Suppressor macrophage treated with lipopolysaccharide for 1 hour (primary cell): ENCODE data around the gene TAF11L14.
A peak's percentile ranks its signal among the peaks of the same experiment; 100 is the strongest.
"Not testable (repeated sequence)": the region's sequence is repeated elsewhere in the genome, so short reads cannot be mapped to it uniquely, and the experiment has no call there.

Source experiments
- DNase-seq, 3 donors: peaks; one replicate each; pipeline ENCODE4 v3.0.0-alpha.2; 2020 to 2022

The TAF11L14 gene

DNA sequence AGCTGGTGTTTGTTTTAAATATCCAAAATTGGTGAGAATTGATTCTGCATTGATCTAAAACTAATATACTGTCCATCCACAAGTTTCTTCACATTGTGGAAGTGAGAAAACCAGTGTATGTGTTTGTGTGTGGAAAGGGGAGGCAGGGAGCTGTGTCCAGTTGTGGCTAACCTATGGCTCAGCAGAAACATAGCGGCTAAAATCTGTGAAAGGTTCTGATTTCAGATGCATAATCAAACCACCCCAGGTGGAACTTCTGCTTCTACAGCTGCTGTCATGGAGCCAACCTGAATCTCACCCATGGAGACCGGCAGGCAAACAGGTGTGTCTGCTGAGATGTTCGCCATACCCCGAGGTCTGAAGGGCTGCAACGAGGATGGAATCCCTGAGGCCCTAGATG lies at the start of gene TAF11L14:
TSS of gene TAF11L14 (plus strand) at position 301 of the 400 bp plus-strand sequence.
- no peak for DNase-seq

DNA sequence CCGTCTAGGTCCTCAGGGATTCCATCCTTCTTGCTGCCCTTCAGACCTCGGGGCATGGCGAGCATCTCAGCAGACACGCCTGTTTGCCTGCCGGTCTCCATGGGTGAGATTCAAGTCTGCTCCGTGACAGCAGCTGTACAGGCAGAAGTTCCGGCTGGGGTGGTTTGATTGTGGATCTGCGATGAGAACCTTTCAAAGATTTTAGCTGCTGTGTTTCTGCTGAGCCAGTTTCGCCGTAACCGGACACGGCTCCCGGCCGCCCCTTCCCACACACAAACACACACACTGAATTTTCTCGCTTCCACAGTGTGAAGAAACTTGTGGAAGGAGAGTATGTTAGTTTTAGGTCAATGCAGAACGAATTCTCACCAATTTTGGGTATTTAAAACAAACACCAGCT lies 48.6 kb upstream of the TAF11L14 start, which contains the start of gene TAF11L7:
TSS of gene TAF11L7 (minus strand) at position 101 of the 400 bp plus-strand sequence.
- not testable (repeated sequence) for DNase-seq

DNA sequence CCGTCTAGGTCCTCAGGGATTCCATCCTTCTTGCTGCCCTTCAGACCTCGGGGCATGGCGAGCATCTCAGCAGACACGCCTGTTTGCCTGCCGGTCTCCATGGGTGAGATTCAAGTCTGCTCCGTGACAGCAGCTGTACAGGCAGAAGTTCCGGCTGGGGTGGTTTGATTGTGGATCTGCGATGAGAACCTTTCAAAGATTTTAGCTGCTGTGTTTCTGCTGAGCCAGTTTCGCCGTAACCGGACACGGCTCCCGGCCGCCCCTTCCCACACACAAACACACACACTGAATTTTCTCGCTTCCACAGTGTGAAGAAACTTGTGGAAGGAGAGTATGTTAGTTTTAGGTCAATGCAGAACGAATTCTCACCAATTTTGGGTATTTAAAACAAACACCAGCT lies 43.4 kb upstream of the TAF11L14 start, which contains the start of gene TAF11L8:
TSS of gene TAF11L8 (minus strand) at position 101 of the 400 bp plus-strand sequence.
- DNase-seq: not testable (repeated sequence)

DNA sequence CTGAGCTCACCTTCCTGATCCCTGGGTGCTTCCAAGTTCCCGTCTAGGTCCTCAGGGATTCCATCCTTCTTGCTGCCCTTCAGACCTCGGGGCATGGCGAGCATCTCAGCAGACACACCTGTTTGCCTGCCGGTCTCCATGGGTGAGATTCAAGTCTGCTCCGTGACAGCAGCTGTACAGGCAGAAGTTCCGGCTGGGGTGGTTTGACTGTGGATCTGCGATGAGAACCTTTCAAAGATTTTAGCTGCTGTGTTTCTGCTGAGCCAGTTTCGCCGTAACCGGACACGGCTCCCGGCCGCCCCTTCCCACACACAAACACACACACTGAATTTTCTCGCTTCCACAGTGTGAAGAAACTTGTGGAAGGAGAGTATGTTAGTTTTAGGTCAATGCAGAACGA lies 40.0 kb upstream of the TAF11L14 start, which contains the start of gene TAF11L9:
TSS of gene TAF11L9 (minus strand) at position 140 of the 400 bp plus-strand sequence.
- DNase-seq: not testable (repeated sequence)

DNA sequence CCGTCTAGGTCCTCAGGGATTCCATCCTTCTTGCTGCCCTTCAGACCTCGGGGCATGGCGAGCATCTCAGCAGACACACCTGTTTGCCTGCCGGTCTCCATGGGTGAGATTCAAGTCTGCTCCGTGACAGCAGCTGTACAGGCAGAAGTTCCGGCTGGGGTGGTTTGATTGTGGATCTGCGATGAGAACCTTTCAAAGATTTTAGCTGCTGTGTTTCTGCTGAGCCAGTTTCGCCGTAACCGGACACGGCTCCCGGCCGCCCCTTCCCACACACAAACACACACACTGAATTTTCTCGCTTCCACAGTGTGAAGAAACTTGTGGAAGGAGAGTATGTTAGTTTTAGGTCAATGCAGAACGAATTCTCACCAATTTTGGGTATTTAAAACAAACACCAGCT lies 36.5 kb upstream of the TAF11L14 start, which contains the start of gene TAF11L10:
TSS of gene TAF11L10 (minus strand) at position 101 of the 400 bp plus-strand sequence.
- not testable (repeated sequence) for DNase-seq

DNA sequence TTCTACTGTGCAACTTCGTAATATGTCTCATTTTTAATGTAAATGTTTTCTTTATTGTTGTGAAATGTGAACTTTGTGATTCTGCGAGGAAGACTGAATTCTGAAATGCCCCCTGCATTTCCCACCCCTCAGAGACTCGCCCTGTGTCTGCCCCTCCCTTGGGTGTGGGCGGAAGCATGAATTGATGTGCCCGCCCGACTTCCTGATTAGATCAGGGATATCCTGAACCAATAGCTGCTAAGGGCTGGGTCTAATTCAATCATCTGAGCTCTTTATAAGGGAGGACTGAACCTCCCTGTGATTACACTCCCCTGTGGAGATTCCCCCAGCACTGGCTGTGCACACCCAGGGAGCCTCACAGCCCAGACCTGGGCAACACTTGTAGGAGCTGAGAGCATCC lies 30.4 kb upstream of the TAF11L14 start, which contains the start of gene TAF11L11:
TSS of gene TAF11L11 (plus strand) at position 304 of the 400 bp plus-strand sequence.
- DNase-seq: not testable (repeated sequence)

DNA sequence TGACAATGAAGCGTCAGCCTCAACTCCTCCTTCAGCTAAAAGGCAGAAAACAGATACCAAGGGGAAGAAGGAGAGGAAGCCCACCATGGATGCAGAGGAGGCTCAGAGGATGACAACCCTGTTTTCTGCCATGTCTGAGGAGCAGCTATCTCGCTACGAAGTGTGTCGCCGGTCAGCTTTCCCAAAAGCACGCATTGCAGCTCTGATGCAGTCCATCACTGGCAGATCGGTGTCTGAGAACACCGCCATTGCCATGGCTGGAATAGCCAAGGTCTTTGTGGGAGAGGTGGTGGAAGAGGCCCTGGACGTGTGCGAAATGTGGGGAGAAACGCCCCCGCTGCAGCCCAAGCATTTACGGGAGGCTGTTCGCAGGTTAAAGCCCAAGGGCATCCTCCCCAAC lies 29.3 kb upstream of the TAF11L14 start:
- DNase-seq: no peak

DNA sequence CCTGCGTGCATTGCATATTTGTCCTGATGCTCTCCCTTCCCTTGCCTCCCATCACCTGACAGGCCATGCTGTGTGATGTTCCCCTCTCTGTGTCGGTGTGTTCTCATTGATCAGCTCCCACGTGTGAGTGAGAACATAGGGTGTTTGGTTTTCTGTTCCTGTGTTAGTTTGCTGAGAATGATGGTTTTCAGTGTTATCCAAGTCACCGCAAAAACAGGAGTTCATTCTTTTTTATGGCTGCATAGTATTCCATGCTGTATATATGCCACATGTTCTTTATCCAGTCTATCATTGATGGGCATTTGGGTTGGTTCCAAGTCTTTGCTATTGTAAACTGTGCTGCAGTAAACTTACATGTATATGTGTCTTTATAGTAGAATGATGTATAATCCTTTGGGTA lies 26.8 kb upstream of the TAF11L14 start:
- DNase-seq: not testable (repeated sequence)

DNA sequence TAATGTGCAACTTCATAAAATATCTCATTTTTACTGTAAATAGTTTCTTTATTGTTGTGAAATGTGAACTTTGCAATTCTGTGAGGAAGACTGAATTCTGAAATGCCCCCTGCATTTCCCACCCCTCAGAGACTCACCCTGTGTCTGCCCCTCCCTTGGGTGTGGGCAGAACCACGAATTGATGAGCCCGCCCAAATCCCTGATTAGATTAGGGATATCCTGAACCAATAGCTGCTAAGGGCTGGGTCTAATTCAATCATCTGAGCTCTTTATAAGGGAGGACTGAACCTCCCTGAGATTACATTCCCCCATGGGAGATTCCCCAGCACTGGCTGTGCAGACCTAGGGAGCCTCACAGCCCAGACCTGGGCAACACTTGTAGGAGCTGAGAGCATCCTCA lies 24.2 kb upstream of the TAF11L14 start, which contains the start of gene TAF11L12:
TSS of gene TAF11L12 (plus strand) at position 301 of the 400 bp plus-strand sequence.
- not testable (repeated sequence) for DNase-seq

DNA sequence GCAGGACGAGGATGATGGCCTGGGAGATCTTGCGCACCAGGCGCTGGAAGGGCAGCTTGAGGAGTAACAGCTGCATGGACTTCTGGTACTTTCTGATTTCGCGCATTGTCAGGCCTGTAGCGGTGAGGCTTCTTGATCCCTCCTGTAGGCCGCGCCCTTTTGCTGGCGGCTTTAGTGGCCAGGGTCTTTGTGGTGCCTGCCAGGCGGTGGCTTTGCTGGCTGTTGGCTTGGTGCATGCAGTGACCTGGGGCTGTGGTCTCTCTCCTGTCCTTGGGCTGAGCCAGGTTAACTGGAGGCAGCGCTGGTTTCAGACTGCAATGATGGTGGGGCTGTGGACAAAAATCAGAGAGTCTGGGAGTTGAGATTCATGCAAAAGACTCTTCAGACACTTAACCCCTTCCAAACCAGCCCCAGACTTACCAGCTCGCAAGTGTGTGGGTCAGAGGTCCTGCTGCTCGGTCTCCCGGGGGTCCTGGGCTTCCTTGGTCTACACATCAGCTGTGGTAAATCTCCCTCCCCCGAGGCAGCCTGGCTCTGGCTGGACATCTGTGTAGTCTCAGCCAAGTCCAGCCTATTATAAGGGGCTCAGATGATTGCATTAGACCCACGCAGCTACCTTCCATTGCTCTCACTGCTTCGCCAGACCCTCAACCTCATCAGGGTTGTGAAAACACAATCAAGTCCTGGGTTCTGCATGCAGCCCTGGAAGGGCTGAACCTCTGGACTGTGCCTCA lies 19.2 kb upstream of the TAF11L14 start:
- DNase-seq: no peak

DNA sequence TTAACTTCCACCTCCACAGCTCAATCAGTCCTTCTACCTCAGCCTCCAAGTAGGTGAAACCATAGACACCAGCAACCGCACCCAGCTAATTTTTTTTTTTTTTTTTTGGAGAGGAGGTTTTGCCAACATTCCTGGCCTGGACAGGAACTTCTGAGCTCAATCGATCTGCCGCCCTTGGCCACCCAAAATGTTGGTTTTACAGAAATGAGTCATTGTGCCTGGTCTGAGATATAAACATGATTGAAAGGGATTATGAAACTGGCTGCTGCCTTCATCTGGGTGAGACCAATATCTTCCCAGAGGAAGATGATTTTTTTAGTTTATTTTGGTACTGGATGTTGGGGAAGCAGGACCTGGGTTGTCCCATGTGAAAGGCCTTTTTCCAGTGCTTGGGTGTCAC lies 14.9 kb upstream of the TAF11L14 start:
- DNase-seq: no peak

DNA sequence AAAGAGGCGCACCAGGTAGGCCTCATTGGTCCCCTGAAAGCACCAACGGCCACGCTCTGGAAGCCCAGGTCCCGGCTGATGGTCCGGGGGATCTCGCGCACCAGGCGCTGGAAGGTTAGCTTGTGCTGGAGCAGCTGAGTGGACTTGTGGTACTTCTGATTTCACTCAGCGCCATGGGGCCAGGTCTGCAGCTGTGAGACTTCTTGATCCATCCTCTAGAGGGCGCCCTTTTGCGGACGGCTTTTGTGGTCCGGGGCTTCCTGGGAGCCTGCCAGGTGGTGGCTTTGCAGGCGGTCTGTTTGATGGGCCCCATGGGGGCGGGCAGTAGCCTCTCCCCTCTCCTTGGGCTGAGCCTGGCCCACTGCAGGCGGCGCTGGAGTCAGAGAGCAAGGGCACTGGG lies 13.6 kb upstream of the TAF11L14 start:
- no peak for DNase-seq

DNA sequence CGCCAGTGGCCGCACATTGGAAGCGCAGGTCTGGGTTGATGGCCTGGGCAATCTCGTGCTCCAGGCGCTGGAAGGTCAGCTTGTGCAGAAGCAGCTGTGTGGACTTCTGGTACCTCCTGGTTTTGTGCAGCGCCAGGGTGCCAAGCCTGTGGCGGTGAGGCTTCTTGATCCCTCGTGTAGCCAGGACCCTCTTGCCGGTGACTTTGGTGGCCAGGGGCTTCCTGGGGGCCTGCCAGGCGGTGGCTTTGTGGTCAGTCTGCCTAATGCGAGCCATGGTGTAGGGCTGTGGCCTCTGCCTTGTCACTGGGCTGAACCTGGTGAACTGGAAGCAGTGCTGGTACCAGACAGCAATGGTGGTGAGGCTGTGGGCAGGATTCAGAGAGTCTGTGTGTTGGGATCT lies 8.6 kb upstream of the TAF11L14 start:
- DNase-seq: no peak

DNA sequence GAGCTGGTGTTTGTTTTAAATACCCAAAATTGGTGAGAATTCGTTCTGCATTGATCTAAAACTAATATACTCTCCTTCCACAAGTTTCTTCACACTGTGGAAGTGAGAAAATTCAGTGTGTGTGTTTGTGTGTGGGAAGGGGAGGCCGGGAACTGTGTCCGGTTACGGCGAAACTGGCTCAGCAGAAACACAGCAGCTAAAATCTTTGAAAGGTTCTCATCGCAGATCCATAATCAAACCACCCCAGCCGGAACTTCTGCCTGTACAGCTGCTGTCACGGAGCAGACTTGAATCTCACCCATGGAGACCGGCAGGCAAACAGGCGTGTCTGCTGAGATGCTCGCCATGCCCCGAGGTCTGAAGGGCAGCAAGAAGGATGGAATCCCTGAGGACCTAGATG lies 2.5 kb upstream of the TAF11L14 start, which contains the start of gene TAF11L13:
TSS of gene TAF11L13 (plus strand) at position 301 of the 400 bp plus-strand sequence.
- not testable (repeated sequence) for DNase-seq

DNA sequence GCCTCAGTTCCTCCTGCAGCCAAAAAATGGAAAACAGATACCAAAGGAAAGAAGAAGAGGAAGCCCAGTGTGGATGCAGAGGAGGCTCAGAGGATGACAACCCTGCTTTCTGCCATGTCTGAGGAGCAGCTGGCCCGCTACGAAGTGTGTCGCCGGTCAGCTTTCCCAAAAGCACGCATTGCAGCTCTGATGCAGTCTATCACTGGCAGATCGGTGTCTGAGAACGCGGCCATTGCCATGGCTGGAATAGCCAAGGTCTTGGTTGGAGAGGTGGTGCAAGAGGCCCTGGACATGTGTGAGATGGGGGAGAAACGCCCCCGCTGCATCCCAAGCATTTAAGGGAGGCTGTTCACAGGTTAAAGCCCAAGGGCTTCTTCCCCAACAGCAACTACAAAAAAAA lies 15.0 kb downstream of the TAF11L14 start:
- DNase-seq: not testable (repeated sequence)

DNA sequence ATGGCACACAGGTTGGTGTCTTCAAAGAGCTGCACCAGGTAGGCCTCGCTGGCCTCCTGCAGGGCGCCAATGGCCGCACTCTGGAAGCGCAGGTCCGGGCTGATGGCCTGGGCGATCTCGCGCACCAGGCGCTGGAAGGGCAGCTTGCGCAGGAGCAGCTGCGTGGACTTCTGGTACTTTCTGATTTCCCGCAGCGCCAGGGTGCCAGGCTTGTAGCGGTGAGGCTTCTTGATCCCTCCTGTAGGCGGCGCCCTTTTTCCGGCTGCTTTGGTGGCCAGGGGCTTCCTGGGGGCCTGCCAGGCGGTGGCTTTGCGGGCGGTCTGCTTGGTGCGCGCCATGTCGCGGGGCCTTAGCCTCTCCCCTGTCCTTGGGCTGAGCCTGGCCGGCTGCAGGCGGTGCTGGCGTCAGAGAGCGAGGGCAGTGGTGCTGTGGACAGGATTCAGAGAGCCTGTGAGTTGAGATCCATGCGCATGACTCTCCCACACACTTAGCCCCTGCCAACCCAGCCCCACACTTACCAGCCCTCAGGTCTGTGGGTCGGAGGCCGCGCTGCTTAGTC lies 21.0 kb downstream of the TAF11L14 start:
- DNase-seq: not testable (repeated sequence)

DNA sequence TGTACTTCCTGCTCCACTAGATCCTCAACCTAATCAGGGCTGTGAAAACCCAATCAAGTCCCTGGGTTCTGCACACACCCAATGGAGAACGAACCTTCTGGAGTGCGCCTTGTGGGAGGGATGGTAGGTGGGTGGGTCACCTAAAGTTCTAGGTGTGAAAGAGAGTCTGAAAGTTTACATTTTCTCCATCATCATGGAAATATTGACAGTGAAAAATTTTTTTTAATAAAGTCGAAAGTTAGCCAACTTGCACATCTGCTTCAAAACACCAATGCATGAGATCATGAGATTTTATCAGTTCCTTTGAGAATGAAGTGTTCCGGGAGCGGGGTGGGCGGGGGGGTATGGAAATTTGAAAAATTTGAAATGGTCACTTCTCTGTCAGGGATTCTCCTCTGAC lies 21.7 kb downstream of the TAF11L14 start:
- DNase-seq: no peak

DNA sequence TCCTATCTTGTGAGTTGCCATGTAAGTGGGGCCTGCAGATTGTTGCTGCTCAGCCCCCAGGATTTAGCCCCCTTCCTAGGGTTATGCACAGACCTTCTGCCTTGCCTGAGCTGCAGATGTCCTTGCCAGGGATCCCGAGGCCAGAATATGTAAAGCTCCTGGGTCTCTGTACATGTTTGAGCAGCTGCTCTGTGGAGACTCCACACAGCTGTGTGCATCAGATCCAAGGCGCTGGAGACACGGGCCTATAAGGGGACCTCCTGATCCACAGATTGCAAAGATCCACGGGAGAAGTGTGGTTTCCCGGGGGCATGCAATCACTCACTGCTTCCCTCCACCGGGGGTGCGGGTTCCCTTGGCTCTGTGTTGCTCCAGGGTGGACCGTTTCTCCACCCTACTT lies 28.9 kb downstream of the TAF11L14 start:
- no peak for DNase-seq

DNA sequence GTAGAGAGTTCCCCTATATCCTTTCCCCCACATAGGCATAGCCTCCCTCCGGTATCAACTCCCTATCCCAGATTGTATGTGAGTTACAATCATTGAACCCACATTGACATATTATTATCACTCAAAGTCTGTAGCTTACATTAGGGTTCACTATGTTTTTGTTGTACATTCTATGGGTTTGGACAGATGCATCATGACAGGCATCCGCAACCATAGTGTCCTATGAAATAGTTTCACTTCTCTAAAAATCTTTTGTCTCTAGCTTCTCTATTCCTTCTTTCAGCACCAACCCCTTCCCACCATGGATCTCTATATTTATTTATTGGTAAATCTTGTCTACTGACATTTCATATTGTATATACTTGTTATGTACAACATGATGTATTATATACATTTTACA lies 31.6 kb downstream of the TAF11L14 start:
- DNase-seq: peak in 2 of 3 donors; percentile 1 to 24

DNA sequence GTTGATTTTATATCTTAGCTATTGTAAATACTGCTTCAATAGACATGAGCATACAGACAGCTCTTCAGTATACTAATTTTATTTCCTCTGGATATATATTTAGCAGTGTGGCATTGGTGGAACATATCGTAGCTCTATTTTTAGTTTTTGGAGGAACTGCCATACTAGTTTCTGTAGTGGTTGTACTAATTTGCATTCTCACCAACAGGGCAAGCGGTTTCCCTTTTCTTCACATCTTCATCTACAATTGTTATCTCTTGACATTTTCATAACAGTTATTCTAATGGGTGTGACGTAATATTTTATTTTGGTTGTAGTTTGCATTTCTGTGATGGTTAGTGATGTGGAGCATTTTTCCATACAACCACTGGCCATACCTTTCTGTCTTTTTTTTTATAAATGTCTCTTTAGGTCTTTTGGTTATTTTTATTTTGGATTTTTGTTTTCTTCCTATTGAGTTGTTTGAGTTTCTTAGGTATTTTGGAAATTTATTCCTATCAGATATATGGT lies 32.5 kb downstream of the TAF11L14 start:
- no peak for DNase-seq

DNA sequence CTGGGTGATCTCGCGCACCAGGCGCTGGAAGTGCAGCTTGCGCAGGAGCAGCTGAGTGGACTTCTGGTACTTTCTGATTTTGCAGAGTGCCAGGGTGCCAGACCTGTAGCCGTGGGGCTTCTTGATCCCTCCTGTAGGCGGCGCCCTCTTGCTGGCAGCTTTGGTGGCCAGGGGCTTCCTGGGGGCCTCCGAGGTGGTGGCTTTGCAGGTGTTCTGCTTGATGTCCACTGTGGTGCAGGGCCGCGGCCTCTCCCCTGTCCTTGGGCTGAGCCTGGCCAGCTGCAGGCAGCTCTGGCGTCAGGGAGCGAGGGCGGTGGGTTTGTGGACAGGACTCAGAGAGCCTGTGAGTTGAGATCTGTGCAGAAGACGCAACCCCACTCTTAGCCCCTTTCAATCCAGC lies 36.1 kb downstream of the TAF11L14 start:
- no peak for DNase-seq

DNA sequence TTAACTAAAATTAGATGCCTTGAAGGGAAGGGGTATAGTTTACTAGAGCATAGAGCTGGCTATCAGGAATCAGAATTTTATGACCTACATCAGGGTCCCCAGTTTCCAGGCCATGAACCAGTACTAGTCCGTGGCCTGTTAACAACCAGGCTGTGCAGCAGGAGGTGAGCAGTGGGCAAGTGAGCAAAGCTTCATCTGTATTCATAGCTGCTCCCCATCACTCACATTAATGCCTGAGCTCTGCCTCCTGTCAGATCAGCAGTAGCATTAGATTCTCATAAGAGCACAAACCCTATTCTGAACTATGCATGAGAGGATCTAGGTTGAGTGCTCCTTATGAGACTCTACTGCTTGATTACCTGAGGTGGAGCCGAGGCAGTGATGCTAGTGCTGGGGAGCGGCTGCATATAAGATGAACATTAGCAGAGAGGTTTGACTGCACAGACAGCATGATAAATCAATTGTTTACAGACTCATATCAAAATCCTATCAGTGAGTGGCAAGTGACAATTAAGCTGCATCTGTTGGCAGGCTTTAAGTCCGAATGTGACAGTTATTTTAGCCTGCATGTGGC lies 44.6 kb downstream of the TAF11L14 start:
- no peak for DNase-seq

DNA sequence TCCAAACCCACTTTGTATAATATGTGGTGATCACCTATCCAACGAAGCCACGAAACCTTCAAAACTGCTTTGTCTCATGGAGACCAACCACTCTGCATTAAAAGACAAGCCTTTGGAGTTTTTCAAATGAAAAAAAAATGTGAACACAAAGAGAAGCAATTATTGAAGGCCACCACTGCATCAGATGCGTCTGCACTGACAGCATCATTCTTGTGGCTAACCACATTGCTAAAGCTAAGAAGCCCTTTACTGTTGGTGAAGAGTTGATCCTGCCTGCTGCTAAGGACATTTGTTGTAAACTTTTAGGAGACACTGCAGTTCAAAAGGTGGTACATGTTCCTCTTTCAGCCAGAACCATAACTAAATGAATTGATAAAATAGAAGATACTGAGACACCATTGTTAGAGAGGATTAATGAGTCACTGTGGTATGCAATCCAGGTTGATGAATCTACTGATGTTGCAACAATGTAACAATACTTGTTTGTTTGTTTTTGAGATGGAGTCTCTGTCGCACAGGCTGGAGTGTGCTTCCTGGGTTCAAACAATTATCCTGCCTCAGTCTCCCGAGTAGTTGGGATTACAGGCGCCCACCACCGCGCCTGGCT lies 45.4 kb downstream of the TAF11L14 start:
- no peak for DNase-seq
